8988T (cell line): Measurements from ENCODE around the gene SINHCAF.

Experiments
- DNase-seq: peaks from one replicate; pipeline ENCODE4 v3.0.0; 2011

SINHCAF gene

DNA sequence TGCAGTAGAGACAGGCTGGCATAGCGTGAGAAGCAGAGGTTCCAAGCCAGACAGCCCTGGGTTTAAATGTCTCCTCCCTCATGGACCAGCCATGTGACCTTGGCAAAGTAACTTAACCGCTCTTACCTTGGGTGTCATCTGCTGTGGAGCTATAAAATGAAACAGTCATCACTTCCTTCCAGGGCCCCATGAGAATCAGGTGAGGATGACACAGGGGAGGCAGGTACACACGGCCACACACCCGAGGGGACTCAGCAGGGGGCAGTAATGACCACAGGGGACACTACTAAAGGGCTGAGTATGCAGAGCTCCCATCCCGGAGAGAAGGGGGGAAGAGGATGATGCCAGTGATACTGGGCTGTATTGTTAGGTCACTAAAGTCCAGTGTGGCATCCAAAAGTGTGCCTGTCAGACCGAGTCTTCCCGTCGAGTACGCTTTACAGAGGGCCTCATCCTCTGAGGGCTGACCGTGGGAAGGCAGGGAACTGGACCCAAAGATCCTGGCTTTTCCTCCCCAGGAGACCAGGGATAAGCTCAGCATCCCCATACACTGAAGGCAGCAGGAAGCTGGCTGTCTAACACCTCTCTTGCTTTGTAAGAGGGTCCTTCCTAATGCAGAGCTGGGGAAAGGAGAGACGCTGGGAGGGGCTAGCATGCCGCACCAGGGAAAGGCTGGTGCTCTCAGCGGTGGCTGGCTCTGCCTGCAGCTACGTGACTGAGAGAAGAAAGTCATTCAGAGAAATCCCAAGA, 94.2 kb downstream of the SINHCAF start:
- DNase-seq: no peak
